AG09319 (cell line): ENCODE measurements around the gene DMAC2L.

ENCODE experiments used
- DNase-seq: peaks from one replicate; pipeline ENCODE4 v3.0.0-alpha.2; 2010; ENCODE audit warnings: low read depth; ENCODE audit errors: extremely low read depth
- CTCF ChIP-seq: IDR thresholded peaks from 2 replicates; pipeline ENCODE4 v1.5.1; 2011; ENCODE audit warnings: low read depth, mild to moderate bottlenecking, inconsistent platforms, low read length, moderate library complexity

The DMAC2L gene, protein sequence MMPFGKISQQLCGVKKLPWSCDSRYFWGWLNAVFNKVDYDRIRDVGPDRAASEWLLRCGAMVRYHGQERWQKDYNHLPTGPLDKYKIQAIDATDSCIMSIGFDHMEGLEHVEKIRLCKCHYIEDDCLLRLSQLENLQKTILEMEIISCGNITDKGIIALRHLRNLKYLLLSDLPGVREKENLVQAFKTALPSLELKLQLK

DNA sequence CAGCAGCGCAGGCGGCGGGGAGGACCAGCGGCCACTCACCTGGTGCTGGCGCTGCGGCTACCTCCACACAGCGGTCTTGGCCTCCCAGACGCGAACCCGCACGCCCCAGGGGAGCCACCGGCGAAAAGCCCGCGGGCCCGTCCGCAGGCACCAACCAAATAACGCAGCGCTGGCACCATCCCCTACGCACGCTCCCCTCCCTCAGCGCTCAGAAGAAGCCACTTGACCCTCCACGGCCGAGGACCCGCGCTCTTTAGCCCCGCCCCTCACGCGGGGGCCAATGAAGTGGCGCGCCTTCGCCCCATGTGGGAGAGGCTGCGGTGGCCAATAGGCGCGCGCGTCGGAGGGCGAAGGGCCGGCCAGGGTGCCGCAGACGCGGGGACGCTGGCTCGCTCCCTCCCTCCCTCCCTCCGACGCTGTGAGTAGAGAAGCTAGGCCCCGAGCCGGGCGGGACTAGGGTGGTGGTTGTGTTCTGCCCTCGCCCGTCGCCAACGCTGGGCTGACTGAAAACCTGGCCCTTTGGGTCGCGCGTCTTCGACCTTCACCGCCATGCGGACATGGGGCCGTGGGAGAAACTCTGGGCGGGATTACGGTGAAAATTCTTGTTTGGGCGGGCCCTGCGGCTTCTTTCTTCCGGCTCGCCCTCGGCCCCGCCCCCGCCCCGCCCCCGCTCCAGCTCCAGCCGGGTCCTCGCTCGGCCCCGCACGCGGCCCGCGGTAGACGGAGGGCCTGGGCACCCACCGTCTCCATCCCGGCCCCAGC lies at the start of gene DMAC2L, which contains the start of gene L2HGDH:
DMAC2L (plus strand) TSS at position 353 of the 762 bp plus-strand sequence. CDS start 9,164 bp downstream, outside the sequence.
L2HGDH (minus strand) TSS at position 258 of the 762 bp plus-strand sequence; CDS start at position 179, 79 bp downstream.
- peak; percentile 57 for DNase-seq
- TF ChIP-seq CTCF = no peak

- no peak for DNase-seq
- no peak for TF ChIP-seq CTCF
These were observed 49.3 kb upstream of the DMAC2L start for GRCh38 chr14:50262865-50263264.

DNA sequence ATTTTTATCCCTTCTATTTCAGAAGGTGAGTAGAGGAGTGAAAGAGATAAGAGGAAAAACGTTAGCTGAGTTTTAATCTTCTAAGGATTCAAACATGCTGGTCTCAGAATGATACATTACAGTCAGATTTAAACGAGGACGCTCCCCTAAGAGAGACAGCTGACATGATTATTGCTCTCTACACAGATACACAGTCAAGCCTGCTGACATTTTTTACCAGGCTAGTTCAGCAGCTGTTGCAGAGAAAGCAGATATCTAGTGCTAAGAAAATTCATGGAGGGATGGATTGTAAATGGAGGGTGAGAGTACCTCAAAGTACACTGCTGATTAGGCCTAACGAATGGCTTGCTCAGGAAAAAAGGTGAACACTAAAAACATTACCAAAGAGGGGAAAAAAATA lies 48.8 kb upstream of the DMAC2L start:
- no peak for DNase-seq
- no peak for TF ChIP-seq CTCF

- TF ChIP-seq CTCF = no peak
- no peak for DNase-seq
These were observed 47.1 kb upstream of the DMAC2L start for GRCh38 chr14:50265029-50265428.

DNA sequence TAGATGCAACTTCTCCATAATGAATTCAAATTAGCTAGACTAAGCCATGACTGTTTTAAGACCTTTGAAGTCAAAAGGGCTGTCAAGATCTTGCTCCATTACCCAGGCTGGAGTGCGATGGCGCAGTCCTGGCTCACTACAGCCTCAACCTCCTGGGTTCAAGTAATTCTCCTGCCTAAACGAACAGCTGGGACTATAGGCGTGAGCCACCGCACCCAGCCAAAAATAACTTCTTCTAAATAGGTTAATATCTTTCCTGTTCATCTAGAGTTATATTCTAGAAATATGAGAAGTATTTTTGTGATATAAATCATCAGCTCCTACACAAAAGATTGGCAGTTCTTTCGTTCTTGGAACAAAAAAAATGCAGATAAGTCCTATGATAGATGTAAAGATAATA lies 41.2 kb upstream of the DMAC2L start:
- DNase-seq = no peak
- no peak for TF ChIP-seq CTCF

- TF ChIP-seq CTCF = no peak
- DNase-seq = no peak
These were observed 39.6 kb upstream of the DMAC2L start for GRCh38 chr14:50272498-50272897.

DNA sequence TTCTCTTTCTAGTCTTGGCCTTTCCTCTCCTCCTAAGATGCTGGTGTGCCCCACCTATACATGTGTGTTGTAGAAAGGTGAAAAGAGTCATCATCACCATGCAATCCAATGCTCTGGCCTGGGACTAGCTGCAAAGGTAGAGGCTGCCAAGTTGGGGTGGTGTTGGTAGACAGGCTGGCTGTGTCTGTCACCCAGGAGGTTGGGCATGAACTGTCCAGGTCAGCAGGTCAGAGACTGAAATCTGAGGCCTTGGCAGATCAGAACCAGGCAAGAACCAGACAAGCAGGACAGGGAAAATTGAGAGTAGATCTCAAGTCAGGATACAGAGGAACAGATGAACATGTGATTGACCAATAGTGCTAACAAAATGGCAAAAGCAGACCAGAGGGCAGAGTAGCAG lies 26.3 kb upstream of the DMAC2L start:
- no peak for TF ChIP-seq CTCF
- DNase-seq = no peak
